Activated CD8-positive, alpha-beta memory T cell treated with anti-CD3 and anti-CD28 coated beads, Interleukin-2, amount 10 ng/mL, durations not matched to agents 7 days and 5 days (primary cell): ENCODE results near the gene ATP2B2. TPM values are rescaled to one million over a fixed set of nuclear protein-coding genes. Genes with fewer than 3 reads are reported as not detected.

ENCODE experiments used
- ATAC-seq: fragments of 150-1000 bp; cut with Tn5 transposase; one replicate; pipeline ENCODE4 v1.10.0; 2021; ENCODE audit warnings: moderate library complexity
- CTCF ChIA-PET: fragments of 350-600 bp; sonication (Branson Sonifier 250); formaldehyde crosslinking; loops from one replicate; lab custom pipeline; 2021; ENCODE audit warnings: antibody characterized with exemption; lab: Charles Lee
- DNase-seq: peaks from one replicate; pipeline ENCODE4 v3.0.0-alpha.2; 2020
- H3K27ac Mint-ChIP-seq: one replicate; pipeline ENCODE4 v1.8.0; 2021; ENCODE audit warnings: mild to moderate bottlenecking, mixed read lengths
- H3K27me3 Mint-ChIP-seq: one replicate; pipeline ENCODE4 v1.8.0; 2021; ENCODE audit warnings: mixed read lengths
- H3K36me3 Mint-ChIP-seq: one replicate; pipeline ENCODE4 v1.8.0; 2021; ENCODE audit warnings: mild to moderate bottlenecking, mixed read lengths
- H3K4me1 Mint-ChIP-seq: one replicate; pipeline ENCODE4 v1.8.0; 2021; ENCODE audit warnings: mixed read lengths
- H3K4me3 Mint-ChIP-seq: one replicate; pipeline ENCODE4 v1.8.0; 2021; ENCODE audit warnings: mild to moderate bottlenecking, moderate library complexity, mixed read lengths
- H3K9me3 Mint-ChIP-seq: one replicate; pipeline ENCODE4 v1.8.0; 2022; ENCODE audit warnings: low read depth, mixed read lengths
- total RNA-seq, 2 experiments: library from RNA; stranded (reverse); gene quantifications; one replicate each; pipeline ENCODE4 v1.2.3, GENCODE V29; 2021

ATP2B2 gene
- total RNA-seq, 2 experiments from 2014 or later = not detected

GRCh38 chr3:10524270-10524669 lies 18.9 kb upstream of the ATP2B2 start:
- peak; percentile 19 for DNase-seq
- CTCF ChIA-PET = no interaction called here
- Mint-ChIP-seq H3K4me1 (no peaks in the 10 kb centered on the region), H3K4me3 (no peak overlapping the region), H3K36me3 (no peaks in the 10 kb centered on the region), H3K27me3 (peaks cover 42% of the 10 kb centered on the region), H3K27ac (no peak overlapping the region), H3K9me3 (no peaks in the 10 kb centered on the region)
- no peak for ATAC-seq

- Mint-ChIP-seq H3K4me1 (no peaks in the 10 kb centered on the region), H3K27me3 (peaks cover 42% of the 10 kb centered on the region), H3K36me3 (no peaks in the 10 kb centered on the region), H3K9me3 (no peaks in the 10 kb centered on the region), H3K4me3 (no peak overlapping the region), H3K27ac (no peak overlapping the region)
- CTCF ChIA-PET = interaction anchor here (0.7 to 1.3 kb wide), 2 partner anchors 23 to 215 kb away, joined by 3 to 4 read pairs; no protein-coding TSS in a partner anchor
- DNase-seq (no peak), ATAC-seq (no peak)
These were observed 18.2 kb upstream of the ATP2B2 start for GRCh38 chr3:10523561-10523960.

GRCh38 chr3:10522646-10523303 lies 17.4 kb upstream of the ATP2B2 start:
- CTCF ChIA-PET = interaction anchor here (0.7 to 1.3 kb wide), 2 partner anchors 22 to 216 kb away, joined by 3 to 4 read pairs; no protein-coding TSS in a partner anchor

GRCh38 chr3:10521772-10522441 lies 16.5 kb upstream of the ATP2B2 start:
- DNase-seq = peak; percentile 29
- Mint-ChIP-seq H3K9me3 (no peaks in the 10 kb centered on the region), H3K27ac (no peak overlapping the region), H3K27me3 (peaks cover 42% of the 10 kb centered on the region), H3K36me3 (no peaks in the 10 kb centered on the region), H3K4me1 (no peaks in the 10 kb centered on the region), H3K4me3 (no peak overlapping the region)
- no peak for ATAC-seq
- CTCF ChIA-PET = no interaction called here

More at GRCh38 chr3:10522646-10523303, 17.4 kb upstream of the ATP2B2 start:
- Mint-ChIP-seq H3K4me3 (no peak overlapping the region), H3K4me1 (no peaks in the 10 kb centered on the region), H3K27me3 (peaks cover 42% of the 10 kb centered on the region), H3K36me3 (no peaks in the 10 kb centered on the region), H3K27ac (no peak overlapping the region), H3K9me3 (no peaks in the 10 kb centered on the region)
- ATAC-seq = no peak
- DNase-seq = peak; percentile 29

- no peak for DNase-seq
- Mint-ChIP-seq H3K27ac (no peak overlapping the region), H3K36me3 (no peaks in the 10 kb centered on the region), H3K4me3 (no peak overlapping the region), H3K4me1 (no peaks in the 10 kb centered on the region), H3K9me3 (no peaks in the 10 kb centered on the region), H3K27me3 (peaks cover 46% of the 10 kb centered on the region)
- no peak for ATAC-seq
- CTCF ChIA-PET = no interaction called here
These were observed 14.7 kb upstream of the ATP2B2 start for GRCh38 chr3:10520072-10520471.

DNA sequence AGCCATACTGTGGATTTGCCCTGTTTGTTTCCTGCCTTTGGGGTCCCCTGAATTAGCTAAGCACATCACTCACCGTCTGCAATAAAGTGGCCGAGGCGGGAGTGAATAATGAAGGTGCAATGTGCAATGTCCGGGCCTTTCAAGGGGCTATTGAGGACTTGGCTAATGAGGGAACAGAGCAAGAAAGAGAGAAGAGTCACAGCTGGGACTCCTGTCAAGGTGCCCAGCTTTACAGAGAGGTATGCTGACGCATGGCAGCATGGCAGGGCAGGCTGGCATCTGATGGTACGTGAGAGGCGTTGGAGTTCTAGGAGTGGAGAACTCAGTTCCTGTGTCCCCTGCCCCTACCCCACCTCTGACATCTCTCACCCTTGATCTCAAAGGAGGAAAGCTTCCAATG lies 13.8 kb upstream of the ATP2B2 start:
- DNase-seq (no peak), ATAC-seq (no peak)
- no peak overlapping the region for H3K4me3 Mint-ChIP-seq
- peaks cover 39% of the 10 kb centered on the region for H3K27me3 Mint-ChIP-seq
- no peaks in the 10 kb centered on the region for H3K36me3 Mint-ChIP-seq
- CTCF ChIA-PET = no interaction called here
- H3K27ac Mint-ChIP-seq = no peak overlapping the region
- no peaks in the 10 kb centered on the region for H3K9me3 Mint-ChIP-seq
- H3K4me1 Mint-ChIP-seq = no peaks in the 10 kb centered on the region

DNA sequence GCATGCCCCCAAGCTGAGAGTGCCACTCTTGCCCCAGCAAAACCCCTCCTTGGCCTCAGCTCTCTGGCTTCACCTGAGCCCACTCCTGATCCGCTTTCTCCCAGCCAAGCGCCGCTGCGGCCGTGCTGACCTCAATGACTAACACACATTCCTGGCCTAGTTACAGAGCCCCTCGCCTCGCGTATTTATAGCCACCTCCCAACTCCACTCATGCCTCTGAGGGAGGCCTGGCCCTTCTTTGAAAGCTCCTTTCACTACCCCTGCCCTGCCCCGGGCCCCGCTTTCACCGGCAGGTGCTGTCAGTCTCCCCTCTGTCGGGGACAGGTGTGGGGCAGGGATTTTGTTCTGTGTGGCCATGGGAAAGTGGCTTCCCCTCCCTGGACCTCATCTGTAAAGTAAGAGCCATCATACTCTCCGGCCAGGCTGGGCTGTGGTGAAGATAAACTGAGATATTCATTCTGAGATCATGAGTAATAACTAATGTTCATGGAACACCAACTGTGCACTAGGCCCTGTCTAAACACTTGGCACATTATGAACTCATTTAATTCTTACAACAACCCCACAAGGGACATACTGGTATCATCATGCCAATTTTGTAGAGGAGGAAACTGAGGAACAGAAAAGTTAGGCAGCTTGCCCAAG lies 13.2 kb upstream of the ATP2B2 start:
- CTCF ChIA-PET = no interaction called here
- Mint-ChIP-seq H3K27me3 (peaks cover 33% of the 10 kb centered on the region), H3K27ac (no peak overlapping the region), H3K4me1 (no peaks in the 10 kb centered on the region), H3K9me3 (no peaks in the 10 kb centered on the region), H3K4me3 (no peak overlapping the region), H3K36me3 (no peaks in the 10 kb centered on the region)
- DNase-seq (no peak), ATAC-seq (no peak)

DNA sequence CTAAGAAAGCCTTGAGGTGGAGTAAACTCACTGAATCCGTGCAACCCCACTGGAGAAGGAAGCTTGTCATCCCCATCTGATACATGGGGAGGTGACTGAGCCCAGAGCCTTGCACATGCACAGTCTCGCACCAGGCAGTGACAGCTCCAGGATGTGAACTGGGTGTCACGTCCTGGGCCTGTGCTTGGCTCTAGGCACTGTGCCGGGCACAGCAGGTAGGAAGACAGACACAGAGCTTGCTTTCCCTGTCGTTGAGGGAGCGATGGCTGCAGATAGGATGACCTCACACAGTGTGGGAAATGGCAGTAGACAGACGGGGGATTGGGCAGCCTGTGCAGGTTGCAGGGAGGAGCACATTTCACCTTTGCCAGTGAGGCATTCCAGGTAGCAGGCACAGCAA lies 12.2 kb upstream of the ATP2B2 start:
- Mint-ChIP-seq H3K27me3 (peaks cover 23% of the 10 kb centered on the region), H3K4me3 (no peak overlapping the region), H3K27ac (no peak overlapping the region), H3K9me3 (no peaks in the 10 kb centered on the region), H3K4me1 (no peaks in the 10 kb centered on the region), H3K36me3 (no peaks in the 10 kb centered on the region)
- DNase-seq = no peak
- CTCF ChIA-PET = no interaction called here
- ATAC-seq = no peak

DNA sequence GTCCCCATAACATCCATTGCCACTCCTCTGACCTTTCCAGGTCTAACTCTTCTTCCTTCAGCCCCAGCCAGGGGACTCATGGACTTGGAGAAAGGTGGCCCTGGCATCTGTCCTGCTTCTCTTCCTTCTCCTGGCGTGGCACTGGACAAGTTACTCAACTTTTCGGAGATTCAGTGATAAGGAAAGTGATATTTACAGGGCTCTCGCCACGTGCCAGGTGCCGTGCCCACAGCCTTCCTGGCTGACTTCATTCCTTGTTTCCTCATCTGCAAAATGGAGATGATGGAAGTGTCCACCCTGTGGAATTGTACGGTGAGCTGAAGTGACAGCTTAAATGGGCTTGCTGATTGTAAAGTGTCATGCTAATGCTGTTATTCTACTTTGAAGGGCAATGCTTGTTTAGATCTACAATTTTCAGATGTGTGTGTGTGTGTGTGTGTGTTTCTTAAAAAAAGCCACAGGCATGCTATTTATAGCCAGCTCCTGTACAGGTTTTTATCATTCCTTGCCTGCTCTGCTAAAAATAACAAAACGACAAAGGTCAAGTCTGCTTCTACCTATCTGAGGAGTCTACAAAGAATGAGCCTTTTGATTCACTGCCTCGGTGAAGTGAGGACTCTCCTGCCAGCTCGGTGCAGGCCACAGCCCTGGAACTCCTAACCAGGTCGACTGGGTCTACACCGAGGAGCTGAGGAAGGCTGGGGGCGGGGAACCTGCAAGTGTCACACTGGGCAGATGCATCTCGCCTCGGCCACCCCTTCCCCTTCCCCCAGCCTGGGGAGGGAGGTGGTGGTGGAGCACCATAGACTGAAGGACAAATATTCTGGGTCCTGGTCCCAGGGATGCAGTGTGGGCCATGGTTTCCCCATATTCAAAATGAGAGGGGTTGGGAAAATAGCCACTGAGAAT lies 11.4 kb upstream of the ATP2B2 start:
- Mint-ChIP-seq H3K4me1 (no peaks in the 10 kb centered on the region), H3K4me3 (no peak overlapping the region), H3K27me3 (peaks cover 17% of the 10 kb centered on the region), H3K9me3 (no peaks in the 10 kb centered on the region), H3K27ac (no peak overlapping the region), H3K36me3 (no peaks in the 10 kb centered on the region)
- CTCF ChIA-PET = no interaction called here
- DNase-seq = no peak
- ATAC-seq = no peak

DNA sequence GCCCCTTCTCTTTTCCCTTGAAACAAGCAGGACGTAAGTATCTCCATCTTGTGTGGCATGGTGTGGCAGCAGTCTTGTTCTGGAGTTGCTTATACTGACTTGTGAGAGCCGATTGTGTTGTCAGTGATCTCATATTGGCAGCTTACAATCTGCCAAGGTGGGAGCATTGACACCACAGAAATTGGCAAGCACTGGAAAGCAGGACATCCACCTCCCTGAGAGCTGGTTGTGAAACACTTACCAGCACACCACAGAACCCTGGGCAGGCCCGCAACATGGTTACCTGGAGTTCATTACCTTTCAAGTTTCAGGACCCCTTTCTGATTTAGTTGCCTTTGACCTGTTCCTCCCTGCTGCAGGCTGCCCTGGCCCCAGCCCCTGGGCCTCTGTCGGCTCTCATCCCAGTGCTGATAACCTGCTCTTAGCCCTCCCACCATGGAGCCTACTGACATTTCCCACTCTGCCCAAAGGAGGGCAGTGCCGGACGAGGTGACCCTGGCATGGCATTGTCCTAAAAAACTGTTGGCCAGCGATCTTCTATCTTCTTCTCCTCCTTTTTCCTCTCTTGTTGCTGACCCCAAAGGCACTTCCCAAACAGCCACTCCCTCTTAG lies 10.6 kb upstream of the ATP2B2 start:
- Mint-ChIP-seq H3K36me3 (no peaks in the 10 kb centered on the region), H3K27me3 (peaks cover 9% of the 10 kb centered on the region), H3K4me1 (no peaks in the 10 kb centered on the region), H3K9me3 (no peaks in the 10 kb centered on the region), H3K4me3 (no peak overlapping the region), H3K27ac (no peak overlapping the region)
- CTCF ChIA-PET = no interaction called here
- no peak for DNase-seq
- no peak for ATAC-seq

- no peaks in the 10 kb centered on the region for H3K36me3 Mint-ChIP-seq
- no peak overlapping the region for H3K27ac Mint-ChIP-seq
- CTCF ChIA-PET = no interaction called here
- peaks cover 9% of the 10 kb centered on the region for H3K27me3 Mint-ChIP-seq
- no peaks in the 10 kb centered on the region for H3K4me1 Mint-ChIP-seq
- no peak overlapping the region for H3K4me3 Mint-ChIP-seq
- no peak for ATAC-seq
- DNase-seq = no peak
- no peaks in the 10 kb centered on the region for H3K9me3 Mint-ChIP-seq
These were observed 10.0 kb upstream of the ATP2B2 start for GRCh38 chr3:10515396-10515795.

DNA sequence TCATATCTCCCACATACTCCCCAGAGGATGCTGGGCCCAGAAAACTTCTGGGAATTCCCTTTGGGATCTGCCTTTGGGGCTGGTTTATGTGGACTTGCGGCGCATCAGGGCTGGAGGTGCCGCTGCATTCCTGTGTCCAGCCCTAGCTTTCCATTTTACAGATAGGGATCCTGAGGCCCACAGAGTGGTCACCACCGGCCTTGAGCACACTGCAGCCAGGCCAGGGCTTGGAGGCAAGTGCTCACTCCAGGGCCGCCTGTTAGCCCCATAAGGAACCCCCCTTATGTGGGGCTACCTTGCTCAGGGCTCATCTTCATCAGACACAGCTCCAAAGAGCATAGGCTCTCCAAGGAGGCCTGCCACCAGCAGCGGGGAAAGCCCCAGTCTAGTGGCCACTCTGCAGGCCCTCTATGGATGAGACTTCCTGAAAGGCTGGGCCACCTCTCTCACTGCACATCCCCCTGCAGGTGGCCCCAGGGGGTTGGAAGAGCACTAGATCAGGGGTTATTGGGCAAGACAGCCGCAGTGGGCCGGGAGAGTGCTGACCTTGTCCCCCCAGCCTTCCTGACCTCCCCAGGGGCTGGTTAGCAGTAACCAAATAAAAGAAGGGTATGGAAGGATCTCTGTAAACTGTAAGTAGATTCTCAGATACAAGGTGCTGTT lies 9.2 kb upstream of the ATP2B2 start:
- DNase-seq = no peak
- CTCF ChIA-PET = no interaction called here

More for the DNA sequence above, 9.2 kb upstream of the ATP2B2 start:
- H3K4me3 Mint-ChIP-seq = no peak overlapping the region
- H3K27me3 Mint-ChIP-seq = peaks cover 7% of the 10 kb centered on the region
- ATAC-seq = no peak
- H3K27ac Mint-ChIP-seq = no peak overlapping the region
- H3K9me3 Mint-ChIP-seq = no peaks in the 10 kb centered on the region
- no peaks in the 10 kb centered on the region for H3K4me1 Mint-ChIP-seq
- no peaks in the 10 kb centered on the region for H3K36me3 Mint-ChIP-seq
